ENCODE data around the gene SLC43A1. TPM values are rescaled to one million over a fixed set of nuclear protein-coding genes. Genes with fewer than 3 reads are reported as not detected.

The SLC43A1 gene
- total RNA-seq, 1 experiment from 2014 or later = 11.8 TPM

DNA sequence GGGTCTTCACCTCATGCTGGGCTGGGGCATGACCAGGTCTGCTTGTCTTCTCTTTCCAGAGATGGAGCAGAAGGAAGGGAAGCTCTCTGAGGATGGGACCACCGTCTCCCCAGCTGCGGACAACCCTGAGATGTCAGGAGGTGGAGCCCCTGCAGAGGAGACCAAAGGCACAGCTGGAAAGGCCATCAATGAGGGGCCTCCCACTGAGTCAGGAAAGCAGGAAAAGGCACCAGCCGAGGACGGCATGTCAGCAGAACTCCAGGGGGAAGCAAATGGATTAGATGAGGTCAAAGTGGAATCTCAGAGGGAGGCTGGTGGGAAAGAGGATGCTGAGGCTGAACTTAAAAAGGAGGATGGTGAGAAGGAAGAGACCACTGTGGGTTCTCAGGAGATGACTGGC lies 27.1 kb upstream of the SLC43A1 start:
- DNase-seq (ENCODE audit: low read depth, low spot score) (no peak), ATAC-seq (no peak)
- Histone ChIP-seq H3K9ac (ENCODE audit: low read length) (no peak overlapping the region), H3K9me2 (ENCODE audit: insufficient read depth) (no peaks in the 10 kb centered on the region), H4K20me1 (ENCODE audit: insufficient read depth) (no peaks in the 10 kb centered on the region), H3K9me3 (ENCODE audit: control insufficient read depth in 1 of 2, insufficient read depth in 1 of 2, low read depth in 1 of 2, low read length in 2 of 2) (no peaks in the 10 kb centered on the region), H3K36me3 (ENCODE audit: control insufficient read depth in 1 of 2, insufficient read depth in 2 of 2, low read length in 2 of 2) (no peaks in the 10 kb centered on the region), H3K79me2 (ENCODE audit: insufficient read depth, low read length) (no peaks in the 10 kb centered on the region), H3K4me1 (ENCODE audit: control insufficient read depth in 1 of 2, insufficient read depth in 2 of 2, low read length in 2 of 2) (peaks cover 0 to 12% of the 10 kb centered on the region in 2 experiments; a peak in 3 of 4 replicates), H3K4me3 (replicated peaks in 1 of 2; ENCODE audit: low read depth in 1 of 2, low read length in 2 of 2) (no peak overlapping the region), H3K27me3 (ENCODE audit: insufficient read depth, low read length) (no peaks in the 10 kb centered on the region), H3K4me2 (ENCODE audit: low read length) (no peak overlapping the region), H2AFZ (ENCODE audit: low read depth, low read length, poor library complexity, severe bottlenecking) (no peak overlapping the region), H3K27ac (ENCODE audit: low read depth, low read length) (no peak overlapping the region)
- no TSS peak for BruUV-seq (replicated peaks)
- TF ChIP-seq EZH2phosphoT487 (IDR thresholded peaks at IDR 0.05; ENCODE audit: borderline replicate concordance) (no peak), SP1 (IDR thresholded peaks at IDR 0.05; ENCODE audit: low read depth) (no peak), EZH2 (IDR thresholded peaks at IDR 0.05) (no peak), ZNF274 (IDR thresholded peaks at IDR 0.05; ENCODE audit: low read depth, low read length) (no peak), POLR2A (IDR thresholded peaks at IDR 0.05; ENCODE audit: borderline replicate concordance, extremely low read depth, insufficient read depth, insufficient read length) (no peak), ELF1 (IDR thresholded peaks at IDR 0.05; ENCODE audit: borderline replicate concordance, low read depth) (no peak), FOSL1 (IDR thresholded peaks at IDR 0.05; ENCODE audit: low read depth) (no peak), CBX3 (IDR thresholded peaks at IDR 0.05; ENCODE audit: low read depth) (no peak), RAD21 (IDR thresholded peaks at IDR 0.05; ENCODE audit: low read depth) (no peak), SRF (IDR thresholded peaks at IDR 0.05; ENCODE audit: low read depth) (no peak), CEBPB (IDR thresholded peaks at IDR 0.05; ENCODE audit: low read depth) (no peak)
- TF ChIP-seq, protein P1, sequence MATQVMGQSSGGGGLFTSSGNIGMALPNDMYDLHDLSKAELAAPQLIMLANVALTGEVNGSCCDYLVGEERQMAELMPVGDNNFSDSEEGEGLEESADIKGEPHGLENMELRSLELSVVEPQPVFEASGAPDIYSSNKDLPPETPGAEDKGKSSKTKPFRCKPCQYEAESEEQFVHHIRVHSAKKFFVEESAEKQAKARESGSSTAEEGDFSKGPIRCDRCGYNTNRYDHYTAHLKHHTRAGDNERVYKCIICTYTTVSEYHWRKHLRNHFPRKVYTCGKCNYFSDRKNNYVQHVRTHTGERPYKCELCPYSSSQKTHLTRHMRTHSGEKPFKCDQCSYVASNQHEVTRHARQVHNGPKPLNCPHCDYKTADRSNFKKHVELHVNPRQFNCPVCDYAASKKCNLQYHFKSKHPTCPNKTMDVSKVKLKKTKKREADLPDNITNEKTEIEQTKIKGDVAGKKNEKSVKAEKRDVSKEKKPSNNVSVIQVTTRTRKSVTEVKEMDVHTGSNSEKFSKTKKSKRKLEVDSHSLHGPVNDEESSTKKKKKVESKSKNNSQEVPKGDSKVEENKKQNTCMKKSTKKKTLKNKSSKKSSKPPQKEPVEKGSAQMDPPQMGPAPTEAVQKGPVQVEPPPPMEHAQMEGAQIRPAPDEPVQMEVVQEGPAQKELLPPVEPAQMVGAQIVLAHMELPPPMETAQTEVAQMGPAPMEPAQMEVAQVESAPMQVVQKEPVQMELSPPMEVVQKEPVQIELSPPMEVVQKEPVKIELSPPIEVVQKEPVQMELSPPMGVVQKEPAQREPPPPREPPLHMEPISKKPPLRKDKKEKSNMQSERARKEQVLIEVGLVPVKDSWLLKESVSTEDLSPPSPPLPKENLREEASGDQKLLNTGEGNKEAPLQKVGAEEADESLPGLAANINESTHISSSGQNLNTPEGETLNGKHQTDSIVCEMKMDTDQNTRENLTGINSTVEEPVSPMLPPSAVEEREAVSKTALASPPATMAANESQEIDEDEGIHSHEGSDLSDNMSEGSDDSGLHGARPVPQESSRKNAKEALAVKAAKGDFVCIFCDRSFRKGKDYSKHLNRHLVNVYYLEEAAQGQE (IDR thresholded peaks at IDR 0.05; ENCODE audit: low read depth) = no peak
- TF ChIP-seq, protein P2, sequence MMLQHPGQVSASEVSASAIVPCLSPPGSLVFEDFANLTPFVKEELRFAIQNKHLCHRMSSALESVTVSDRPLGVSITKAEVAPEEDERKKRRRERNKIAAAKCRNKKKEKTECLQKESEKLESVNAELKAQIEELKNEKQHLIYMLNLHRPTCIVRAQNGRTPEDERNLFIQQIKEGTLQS (IDR thresholded peaks at IDR 0.05) = no peak
- intact Hi-C loops (cut with micrococcal nuclease) = no loop called here
- POLR2A ChIA-PET = no interaction called here
- CTCF ChIA-PET = no interaction called here
- RAD21 ChIA-PET (ENCODE audit: low non-redundant PET in 1 of 2, low total read pairs in 2 of 2, uncharacterized antibody in 2 of 2, unreplicated experiment in 2 of 2) = no interaction called here
